K562 (cell line): Measurements from ENCODE around the gene ZBTB38. TPM values are rescaled to one million over a fixed set of nuclear protein-coding genes. Genes with fewer than 3 reads are reported as not detected.

Experiments
- BRD4 ChIP-seq: fragments of 200-600 bp; sonication (generic); IDR thresholded peaks from 2 replicates; pipeline ENCODE4 v1.6.1; 2017; ENCODE audit warnings: inconsistent platforms
- FOXK1 ChIP-seq: sonication (generic); formaldehyde crosslinking; IDR thresholded peaks from 2 replicates; pipeline ENCODE4 v1.8.0; 2022; ENCODE audit warnings: missing genetic modification reagents, mild to moderate bottlenecking, borderline replicate concordance
- FOXP1 ChIP-seq: sonication (generic); formaldehyde crosslinking; IDR thresholded peaks from 2 replicates; pipeline ENCODE4 v1.8.0; 2022; ENCODE audit warnings: mild to moderate bottlenecking, missing genetic modification reagents
- HNRNPL ChIP-seq: fragments of 200-400 bp; formaldehyde crosslinking; IDR thresholded peaks from 2 replicates; pipeline ENCODE4 v1.6.1; 2017; ENCODE audit warnings: low read depth, mild to moderate bottlenecking, low read length
- LCOR ChIP-seq: sonication (generic); formaldehyde crosslinking; IDR thresholded peaks from 2 replicates; pipeline ENCODE4 v1.8.0; 2022; ENCODE audit warnings: mild to moderate bottlenecking, missing genetic modification reagents
- MTA3 ChIP-seq: fragments of 450-650 bp; formaldehyde crosslinking; IDR thresholded peaks from 2 replicates; pipeline ENCODE4 v1.6.1; 2017; ENCODE audit warnings: mild to moderate bottlenecking, borderline replicate concordance
- PRDM10 ChIP-seq: fragments of 450-650 bp; IDR thresholded peaks from 2 replicates; pipeline ENCODE4 v1.6.1; 2018; ENCODE audit not compliant: partially characterized antibody
- PTRF ChIP-seq: fragments of 450-650 bp; IDR thresholded peaks from 2 replicates; pipeline ENCODE4 v1.6.1; 2016; ENCODE audit warnings: mild to moderate bottlenecking, missing genetic modification characterization, missing compliant biosample characterization
- SIN3A ChIP-seq, 2 experiments: fragments of 150-350 bp in 1 of 2; IDR thresholded peaks; 2 replicates each; pipeline ENCODE4 v1.6.1; 2011 to 2016; ENCODE audit warnings: borderline replicate concordance in 2 of 2, low read depth in 2 of 2, low read length in 2 of 2, mild to moderate bottlenecking in 2 of 2, moderate library complexity in 2 of 2; ENCODE audit not compliant: control insufficient read depth in 1 of 2
- ZEB2 ChIP-seq: fragments of 450-650 bp; IDR thresholded peaks from 2 replicates; pipeline ENCODE4 v1.6.1; 2016
- ZNF316 ChIP-seq: fragments of 450-650 bp; IDR thresholded peaks from 2 replicates; pipeline ENCODE4 v1.6.1; 2016
- ZNF778 ChIP-seq: fragments of 450-650 bp; formaldehyde crosslinking; IDR thresholded peaks from 2 replicates; pipeline ENCODE4 v1.4.0; 2020; ENCODE audit warnings: mild to moderate bottlenecking, moderate library complexity
- ZNF79 ChIP-seq: fragments of 250-450 bp; sonication (Bioruptor Pico); IDR thresholded peaks from 2 replicates; pipeline ENCODE4 v1.4.0; 2020; ENCODE audit warnings: low read depth, mild to moderate bottlenecking, moderate library complexity
- ZSCAN29 ChIP-seq: fragments of 450-650 bp; IDR thresholded peaks from 2 replicates; pipeline ENCODE4 v1.6.1; 2017
- polyA plus RNA-seq, 8 experiments: library from polyadenylated mRNA; depleted of rRNA in 4 of 8; stranded (reverse) in 5 of 8; unstranded in 3 of 8; fragments of >200 nt; fragmentation: Nextera tagmentation in 2 of 8; fragmentation: Illumina TruSeq in 1 of 8; extraction: Ambion mirVana in 2 of 8; extraction: Trizol in 1 of 8; gene quantifications; 2 replicates each; pipeline versions ENCODE4 v1.2.1 to v1.2.3, GENCODE V29; 2011 to 2014; ENCODE audit warnings: inconsistent platforms in 1 of 8, missing spikeins in 1 of 8
- total RNA-seq, 7 experiments: library from RNA; depleted of rRNA in 6 of 7; stranded (reverse); fragments of >200 nt in 6 of 7; fragmentation: Illumina TruSeq in 2 of 7; extraction: Trizol in 2 of 7; gene quantifications; 2 replicates each; pipeline versions ENCODE4 v1.2.1 to v1.2.3, GENCODE V29; 2011 to 2021; ENCODE audit warnings: low replicate concordance in 1 of 7
- TF ChIP-seq, protein P1 (sequence below): fragments of 200-800 bp; sonication (Bioruptor generic); IDR thresholded peaks from 2 replicates; pipeline ENCODE4 v1.6.1; 2016; ENCODE audit warnings: missing genetic modification characterization, missing compliant biosample characterization
- TF ChIP-seq, protein P2 (sequence below): fragments of 450-650 bp; formaldehyde crosslinking; IDR thresholded peaks from 2 replicates; pipeline ENCODE4 v1.4.0; 2020; ENCODE audit warnings: mild to moderate bottlenecking
- TF ChIP-seq, protein P3 (sequence below): fragments of 450-650 bp; conservative IDR thresholded peaks from 2 replicates; pipeline ENCODE4 v1.6.1; 2016; ENCODE audit warnings: missing genetic modification characterization, low read depth, mild to moderate bottlenecking, control low read depth, missing compliant biosample characterization

Gene ZBTB38
- total and polyA plus RNA-seq, 9 of the 15 experiments (the other 6 are each of a cell fraction or from before 2014, with no cell fraction given), result 12.1 to 39.4 (median 22.9) TPM

- TF ChIP-seq, protein P1, sequence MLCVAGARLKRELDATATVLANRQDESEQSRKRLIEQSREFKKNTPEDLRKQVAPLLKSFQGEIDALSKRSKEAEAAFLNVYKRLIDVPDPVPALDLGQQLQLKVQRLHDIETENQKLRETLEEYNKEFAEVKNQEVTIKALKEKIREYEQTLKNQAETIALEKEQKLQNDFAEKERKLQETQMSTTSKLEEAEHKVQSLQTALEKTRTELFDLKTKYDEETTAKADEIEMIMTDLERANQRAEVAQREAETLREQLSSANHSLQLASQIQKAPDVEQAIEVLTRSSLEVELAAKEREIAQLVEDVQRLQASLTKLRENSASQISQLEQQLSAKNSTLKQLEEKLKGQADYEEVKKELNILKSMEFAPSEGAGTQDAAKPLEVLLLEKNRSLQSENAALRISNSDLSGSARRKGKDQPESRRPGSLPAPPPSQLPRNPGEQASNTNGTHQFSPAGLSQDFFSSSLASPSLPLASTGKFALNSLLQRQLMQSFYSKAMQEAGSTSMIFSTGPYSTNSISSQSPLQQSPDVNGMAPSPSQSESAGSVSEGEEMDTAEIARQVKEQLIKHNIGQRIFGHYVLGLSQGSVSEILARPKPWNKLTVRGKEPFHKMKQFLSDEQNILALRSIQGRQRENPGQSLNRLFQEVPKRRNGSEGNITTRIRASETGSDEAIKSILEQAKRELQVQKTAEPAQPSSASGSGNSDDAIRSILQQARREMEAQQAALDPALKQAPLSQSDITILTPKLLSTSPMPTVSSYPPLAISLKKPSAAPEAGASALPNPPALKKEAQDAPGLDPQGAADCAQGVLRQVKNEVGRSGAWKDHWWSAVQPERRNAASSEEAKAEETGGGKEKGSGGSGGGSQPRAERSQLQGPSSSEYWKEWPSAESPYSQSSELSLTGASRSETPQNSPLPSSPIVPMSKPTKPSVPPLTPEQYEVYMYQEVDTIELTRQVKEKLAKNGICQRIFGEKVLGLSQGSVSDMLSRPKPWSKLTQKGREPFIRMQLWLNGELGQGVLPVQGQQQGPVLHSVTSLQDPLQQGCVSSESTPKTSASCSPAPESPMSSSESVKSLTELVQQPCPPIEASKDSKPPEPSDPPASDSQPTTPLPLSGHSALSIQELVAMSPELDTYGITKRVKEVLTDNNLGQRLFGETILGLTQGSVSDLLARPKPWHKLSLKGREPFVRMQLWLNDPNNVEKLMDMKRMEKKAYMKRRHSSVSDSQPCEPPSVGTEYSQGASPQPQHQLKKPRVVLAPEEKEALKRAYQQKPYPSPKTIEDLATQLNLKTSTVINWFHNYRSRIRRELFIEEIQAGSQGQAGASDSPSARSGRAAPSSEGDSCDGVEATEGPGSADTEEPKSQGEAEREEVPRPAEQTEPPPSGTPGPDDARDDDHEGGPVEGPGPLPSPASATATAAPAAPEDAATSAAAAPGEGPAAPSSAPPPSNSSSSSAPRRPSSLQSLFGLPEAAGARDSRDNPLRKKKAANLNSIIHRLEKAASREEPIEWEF (CRISPR knock-in tag), result 0 out of 2 replicates have a peak, but pooled peaks have one; percentile 31
- TF ChIP-seq LCOR (CRISPR knock-in tag) (no peak), SIN3A (IDR thresholded peaks at IDR 0.05; ENCODE audit: borderline replicate concordance in 2 of 2, control insufficient read depth in 1 of 2, low read depth in 2 of 2, low read length in 2 of 2) (no peak), HNRNPL (0 out of 2 replicates have a peak, but pooled peaks have one; percentile 15), ZNF79 (CRISPR knock-in tag) (no peak), ZSCAN29 (no peak), MTA3 (no peak), FOXP1 (no peak), ZNF316 (no peak), FOXK1 (CRISPR knock-in tag) (0 out of 2 replicates have a peak, but pooled peaks have one; percentile 49), BRD4 (no peak), PTRF (tag) (no peak), PRDM10 (peak; percentile 81), ZNF778 (CRISPR knock-in tag) (no peak), ZEB2 (no peak)
- TF ChIP-seq, protein P2, sequence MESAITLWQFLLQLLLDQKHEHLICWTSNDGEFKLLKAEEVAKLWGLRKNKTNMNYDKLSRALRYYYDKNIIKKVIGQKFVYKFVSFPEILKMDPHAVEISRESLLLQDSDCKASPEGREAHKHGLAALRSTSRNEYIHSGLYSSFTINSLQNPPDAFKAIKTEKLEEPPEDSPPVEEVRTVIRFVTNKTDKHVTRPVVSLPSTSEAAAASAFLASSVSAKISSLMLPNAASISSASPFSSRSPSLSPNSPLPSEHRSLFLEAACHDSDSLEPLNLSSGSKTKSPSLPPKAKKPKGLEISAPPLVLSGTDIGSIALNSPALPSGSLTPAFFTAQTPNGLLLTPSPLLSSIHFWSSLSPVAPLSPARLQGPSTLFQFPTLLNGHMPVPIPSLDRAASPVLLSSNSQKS, result no peak
- TF ChIP-seq, protein P3, sequence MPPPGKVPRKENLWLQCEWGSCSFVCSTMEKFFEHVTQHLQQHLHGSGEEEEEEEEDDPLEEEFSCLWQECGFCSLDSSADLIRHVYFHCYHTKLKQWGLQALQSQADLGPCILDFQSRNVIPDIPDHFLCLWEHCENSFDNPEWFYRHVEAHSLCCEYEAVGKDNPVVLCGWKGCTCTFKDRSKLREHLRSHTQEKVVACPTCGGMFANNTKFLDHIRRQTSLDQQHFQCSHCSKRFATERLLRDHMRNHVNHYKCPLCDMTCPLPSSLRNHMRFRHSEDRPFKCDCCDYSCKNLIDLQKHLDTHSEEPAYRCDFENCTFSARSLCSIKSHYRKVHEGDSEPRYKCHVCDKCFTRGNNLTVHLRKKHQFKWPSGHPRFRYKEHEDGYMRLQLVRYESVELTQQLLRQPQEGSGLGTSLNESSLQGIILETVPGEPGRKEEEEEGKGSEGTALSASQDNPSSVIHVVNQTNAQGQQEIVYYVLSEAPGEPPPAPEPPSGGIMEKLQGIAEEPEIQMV (tag), result no peak
These were observed 1.8 kb upstream of the ZBTB38 start (continued) for GRCh38 chr3:141366285-141367037.
